C4-2B (cell line): ENCODE results near the gene CFAP74.

ENCODE experiments used
- CTCF ChIP-seq: fragments of 450-650 bp; conservative IDR thresholded peaks from 2 replicates; pipeline ENCODE4 v1.5.1; 2017; ENCODE audit warnings: mild to moderate bottlenecking
- ZFX ChIP-seq: fragments of 450-650 bp; IDR thresholded peaks from 2 replicates; pipeline ENCODE4 v1.6.1; 2017

- no peak for TF ChIP-seq CTCF
- TF ChIP-seq ZFX = no peak
Observed at GRCh38 chr1:2027961-2028583, 24.5 kb upstream of the CFAP74 start.
